H4 (cell line): ENCODE measurements around the gene CMSS1. TPM values are rescaled to one million over a fixed set of nuclear protein-coding genes. Genes with fewer than 3 reads are reported as not detected.

Source experiments
- DNase-seq: peaks from one replicate; pipeline ENCODE4 v3.0.0-alpha.2; 2015; ENCODE audit warnings: low spot score
- total RNA-seq: library from RNA; depleted of rRNA; stranded (reverse); fragments of >200 nt; shearing (Covaris generic); gene quantifications from 2 replicates; pipeline ENCODE4 v1.2.3, GENCODE V29; 2014

CMSS1 gene
- total RNA-seq, 1 experiment from 2014 or later: 39.3 TPM

- DNase-seq: peak; percentile 47
Observed at GRCh38 chr3:99901200-99901926, 83.7 kb downstream of the CMSS1 start.

- no peak for DNase-seq
Observed at GRCh38 chr3:99902091-99902490, 84.4 kb downstream of the CMSS1 start.

GRCh38 chr3:99903869-99904268 is 86.2 kb downstream of the CMSS1 start:
- no peak for DNase-seq

- no peak for DNase-seq
Observed at GRCh38 chr3:99907959-99908544, 90.4 kb downstream of the CMSS1 start.

GRCh38 chr3:99909714-99910495 is 92.2 kb downstream of the CMSS1 start:
- DNase-seq: peak; percentile 70

- no peak for DNase-seq
Observed at GRCh38 chr3:99910752-99911290, 93.2 kb downstream of the CMSS1 start.

GRCh38 chr3:99911433-99911832 is 93.8 kb downstream of the CMSS1 start:
- no peak for DNase-seq

- no peak for DNase-seq
Observed at GRCh38 chr3:99915906-99916432, 98.3 kb downstream of the CMSS1 start.

- DNase-seq: no peak
Observed at GRCh38 chr3:99918715-99919114, 101.1 kb downstream of the CMSS1 start.

- DNase-seq: no peak
Observed at GRCh38 chr3:99919694-99920093, 102.0 kb downstream of the CMSS1 start.

- peak; percentile 81 for DNase-seq
Observed at GRCh38 chr3:99920481-99921376, 103.1 kb downstream of the CMSS1 start.

GRCh38 chr3:99921377-99921695 is 103.7 kb downstream of the CMSS1 start:
- DNase-seq: no peak

GRCh38 chr3:99921986-99922385 is 104.3 kb downstream of the CMSS1 start:
- DNase-seq: no peak

GRCh38 chr3:99923873-99924272 is 106.2 kb downstream of the CMSS1 start:
- no peak for DNase-seq

- peak; percentile 69 for DNase-seq
Observed at GRCh38 chr3:99925584-99926230, 108.0 kb downstream of the CMSS1 start.

- no peak for DNase-seq
Observed at GRCh38 chr3:99927671-99928457, 110.2 kb downstream of the CMSS1 start.

GRCh38 chr3:99928771-99929744 is 111.4 kb downstream of the CMSS1 start:
- no peak for DNase-seq

- peak; percentile 10 for DNase-seq
Observed at GRCh38 chr3:99929745-99930139, 112.1 kb downstream of the CMSS1 start.

- DNase-seq: no peak
Observed at GRCh38 chr3:99931059-99931458, 113.4 kb downstream of the CMSS1 start.
